ENCODE data around the gene CCDC178. TPM values are rescaled to one million over a fixed set of nuclear protein-coding genes. Genes with fewer than 3 reads are reported as not detected.
A peak's percentile ranks its signal among the peaks of the same experiment; 100 is the strongest.

CCDC178 gene
- total RNA-seq, 1 experiment from 2014 or later: 0.13 TPM

DNA sequence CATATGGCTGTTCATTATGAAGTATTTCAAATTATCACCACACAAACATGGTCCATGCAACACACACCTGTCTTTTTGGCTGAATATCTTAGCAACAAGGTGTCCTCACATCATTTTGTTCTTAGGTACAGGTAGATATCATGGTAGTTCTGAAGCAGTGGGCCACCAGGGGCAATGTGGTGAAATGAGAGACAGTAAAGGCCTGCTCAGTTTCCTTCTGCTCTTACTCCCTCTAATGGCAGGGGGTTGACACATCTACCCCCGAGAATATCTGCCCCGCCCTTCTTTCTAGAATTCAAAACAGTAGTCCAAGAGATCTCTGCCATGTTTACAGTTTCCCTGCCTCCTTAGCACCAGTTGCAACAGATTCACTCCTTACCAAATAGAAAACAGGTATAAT, 520.7 kb downstream of the CCDC178 start:
- DNase-seq (ENCODE audit: low read depth, low spot score): peak; percentile 87
- in situ Hi-C loops (cut with HindIII; ENCODE audit: low pct_unique_long_range_greater_than_20kb, low sequenced_read_pairs): no loop called here

DNA sequence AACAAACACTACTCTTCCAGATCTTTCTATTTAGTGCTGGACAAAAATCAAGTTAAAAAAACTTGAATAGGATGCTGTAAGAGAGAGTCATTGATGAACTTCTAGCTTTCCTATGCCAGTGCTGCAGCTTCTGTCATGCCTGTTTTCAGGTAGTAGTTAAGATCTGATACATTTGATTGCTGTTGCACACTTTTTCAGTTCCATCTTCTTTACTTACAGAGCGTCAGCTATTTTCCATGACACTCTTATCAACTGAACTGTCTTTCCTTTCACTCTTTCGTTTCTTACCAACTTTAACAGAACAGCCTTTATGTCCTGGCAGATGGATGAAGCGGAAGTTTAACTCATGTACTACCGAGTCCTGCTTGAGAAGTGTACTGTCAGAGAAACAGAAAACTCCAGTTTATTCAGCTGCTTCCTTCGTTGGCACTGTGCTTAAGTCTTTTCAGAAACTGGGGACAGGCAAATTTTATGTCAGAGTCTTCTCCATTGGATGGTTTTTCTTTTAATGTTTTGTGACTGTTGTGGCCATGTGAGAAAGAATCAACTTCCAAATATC, 521.8 kb downstream of the CCDC178 start:
- DNase-seq (ENCODE audit: low read depth, low spot score): peak; percentile 59
- in situ Hi-C loops (cut with HindIII; ENCODE audit: low pct_unique_long_range_greater_than_20kb, low sequenced_read_pairs): no loop called here

DNA sequence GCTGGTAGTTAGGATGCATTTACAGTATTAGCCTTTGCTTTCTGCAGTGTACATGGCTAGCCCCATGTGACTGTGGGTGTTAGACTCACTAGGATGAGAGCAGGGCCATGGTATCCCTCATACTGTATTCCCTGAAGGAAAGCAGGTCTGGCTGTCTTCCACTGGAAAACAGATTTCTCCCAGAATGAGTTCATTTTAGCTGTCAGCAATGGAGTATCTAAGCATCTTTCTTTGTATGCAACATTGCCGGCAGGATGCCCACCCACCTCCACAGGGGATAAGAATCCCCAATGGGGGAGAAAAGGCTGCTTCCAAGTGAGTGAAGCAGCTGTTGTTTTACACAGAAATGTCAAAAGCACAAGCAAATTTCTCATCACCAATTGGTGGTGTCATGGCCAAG, 525.0 kb downstream of the CCDC178 start:
- in situ Hi-C loops (cut with HindIII; ENCODE audit: low pct_unique_long_range_greater_than_20kb, low sequenced_read_pairs): no loop called here
- no peak for DNase-seq (ENCODE audit: low read depth, low spot score)

DNA sequence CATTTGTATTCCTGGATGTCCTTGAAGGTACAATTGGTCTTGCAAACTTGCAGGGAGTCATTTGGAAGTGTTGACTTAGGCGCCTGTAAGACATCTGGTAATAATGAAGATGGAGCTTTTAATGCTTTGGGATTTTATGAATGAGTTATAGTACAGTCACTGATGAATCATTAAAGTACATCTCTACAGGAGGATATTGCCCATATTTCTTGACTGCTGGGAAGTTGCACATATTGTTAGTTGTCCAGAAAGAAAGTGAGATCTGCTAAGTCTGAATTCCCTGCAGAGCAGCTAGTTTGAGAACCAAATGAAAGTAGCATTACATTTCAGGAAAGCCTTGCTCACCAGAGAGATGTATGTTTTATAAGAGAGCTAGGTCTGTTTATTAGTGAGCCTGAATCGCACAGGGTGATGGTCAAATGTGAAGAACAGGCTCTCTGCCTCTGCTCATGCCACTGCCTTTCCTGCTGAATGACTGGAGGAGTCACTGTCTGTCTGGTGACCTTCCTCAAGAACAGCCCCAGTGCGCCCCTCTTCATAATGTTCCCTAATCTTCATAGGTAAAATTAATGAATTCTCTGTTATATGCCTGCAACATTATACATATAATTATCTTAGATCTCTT, 528.7 kb downstream of the CCDC178 start:
- in situ Hi-C loops (cut with HindIII; ENCODE audit: low pct_unique_long_range_greater_than_20kb, low sequenced_read_pairs): no loop called here
- DNase-seq (ENCODE audit: low read depth, low spot score): no peak

DNA sequence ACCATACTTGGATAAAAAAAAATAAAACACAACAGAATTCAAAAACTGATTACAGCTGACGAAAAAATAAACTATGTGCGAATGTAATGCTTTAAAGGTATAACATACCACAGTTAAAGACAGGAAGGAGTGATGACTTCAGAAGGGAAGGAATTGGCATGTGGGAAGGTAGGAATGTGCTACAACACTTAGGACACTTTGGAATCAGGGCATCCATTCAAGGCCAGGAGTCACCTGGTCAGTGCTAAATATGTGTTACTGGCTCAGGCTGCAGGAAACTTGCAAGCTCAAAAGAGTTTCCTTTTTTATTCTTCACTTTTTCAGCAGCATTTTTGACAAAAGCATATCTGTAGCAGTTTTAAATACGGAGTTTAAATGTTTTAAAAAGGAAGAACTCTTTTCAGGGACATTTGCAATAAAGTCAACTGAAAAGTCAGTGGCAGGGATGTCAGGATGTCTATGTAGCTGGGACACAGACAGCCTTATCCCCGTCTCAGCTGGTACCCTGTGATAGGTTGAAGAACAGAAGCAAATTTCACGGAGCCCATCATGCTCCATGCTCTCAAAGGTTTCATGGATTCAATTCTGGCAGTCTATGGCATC, 529.7 kb downstream of the CCDC178 start:
- peak; percentile 37 for DNase-seq (ENCODE audit: low read depth, low spot score)
- in situ Hi-C loops (cut with HindIII; ENCODE audit: low pct_unique_long_range_greater_than_20kb, low sequenced_read_pairs): no loop called here

DNA sequence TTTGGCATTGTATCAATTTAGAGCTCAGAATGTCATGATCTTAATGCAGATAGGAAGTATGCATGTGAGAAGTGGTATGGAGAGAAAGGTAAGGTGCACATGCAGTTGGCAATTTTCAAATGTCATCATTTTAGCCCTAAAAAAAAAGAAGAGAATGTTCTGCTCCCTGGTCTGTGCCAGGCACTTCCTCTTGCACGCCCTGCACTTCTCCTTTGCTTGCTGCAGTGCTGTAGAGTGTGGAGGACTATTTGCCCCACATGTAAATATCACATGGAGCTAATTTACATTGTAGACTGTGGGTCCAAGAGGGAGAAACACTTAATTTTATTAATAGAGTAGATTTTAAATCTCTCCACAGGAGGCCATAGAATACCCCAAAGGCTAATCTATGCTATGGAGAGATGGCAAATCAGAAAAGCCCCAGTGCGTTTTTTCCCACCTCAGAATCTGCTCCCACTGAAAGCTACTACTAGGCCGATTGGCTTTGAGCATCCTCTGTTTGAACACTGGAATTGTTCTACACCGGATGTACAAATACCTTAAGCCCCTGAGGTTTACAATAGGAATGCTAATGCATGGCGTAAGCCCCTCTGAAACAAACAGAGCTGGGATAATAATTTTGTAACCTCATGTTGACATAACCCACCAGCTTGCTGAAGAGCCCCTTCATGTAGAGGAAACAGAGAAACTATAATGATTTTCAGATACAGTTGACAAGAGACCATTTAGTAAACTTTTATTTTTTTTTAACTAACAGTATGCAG, 530.5 kb downstream of the CCDC178 start:
- DNase-seq (ENCODE audit: low read depth, low spot score): no peak
- in situ Hi-C loops (cut with HindIII; ENCODE audit: low pct_unique_long_range_greater_than_20kb, low sequenced_read_pairs): no loop called here

DNA sequence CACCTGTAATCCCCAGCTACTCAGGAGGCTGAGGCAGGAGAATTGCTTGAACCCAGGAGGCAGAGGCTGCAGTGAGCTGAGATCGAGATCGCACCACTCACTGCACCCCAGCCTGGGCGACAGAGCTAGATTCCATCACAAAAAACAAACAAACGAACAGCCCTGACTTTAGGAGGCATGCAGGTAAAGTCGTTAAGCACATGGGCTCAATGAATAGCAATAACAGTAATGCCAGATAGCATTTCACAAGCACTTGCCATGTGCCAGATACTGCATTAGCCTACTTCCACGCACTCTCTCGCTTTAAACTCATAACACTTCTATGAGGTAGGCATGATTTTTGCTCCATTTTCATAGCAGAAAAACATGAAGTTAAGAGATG, 532.1 kb downstream of the CCDC178 start:
- in situ Hi-C loops (cut with HindIII; ENCODE audit: low pct_unique_long_range_greater_than_20kb, low sequenced_read_pairs): no loop called here

DNA sequence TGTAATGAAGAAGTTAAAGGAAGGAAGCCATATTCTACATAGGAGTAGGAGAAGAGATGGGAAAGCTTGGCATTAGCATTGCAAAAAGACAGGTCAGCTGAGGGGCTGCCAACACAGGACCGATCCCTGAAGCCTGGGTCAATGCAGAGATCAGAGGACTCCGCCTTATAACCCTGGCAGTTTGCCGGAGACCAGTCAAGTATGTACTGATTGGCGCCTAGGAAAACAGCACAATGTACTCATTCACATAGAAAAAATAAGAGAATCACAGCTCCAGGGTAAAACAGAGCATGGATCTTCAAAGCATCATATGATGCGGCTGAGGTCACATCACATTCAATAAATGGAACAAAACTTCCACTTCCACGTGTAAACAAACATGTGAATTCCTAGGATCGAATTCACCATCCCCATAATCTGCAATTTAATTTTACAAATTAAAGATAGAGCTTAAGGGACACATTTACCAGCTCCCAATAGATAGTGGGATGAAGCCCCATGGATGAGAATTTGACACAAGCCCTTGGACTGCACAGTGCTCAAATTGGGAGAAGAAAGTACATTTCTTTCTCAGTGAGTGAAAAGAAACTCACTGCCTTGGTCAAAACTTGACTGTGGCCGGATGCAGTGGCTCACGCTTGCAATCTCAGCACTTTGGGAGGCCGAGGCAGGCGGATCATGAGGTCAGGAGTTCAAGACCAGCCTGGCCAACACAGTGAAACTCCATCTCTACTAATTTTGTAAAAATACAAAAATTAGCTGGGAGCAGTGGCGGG, 532.7 kb downstream of the CCDC178 start:
- DNase-seq (ENCODE audit: low read depth, low spot score): peak; percentile 95
- in situ Hi-C loops (cut with HindIII; ENCODE audit: low pct_unique_long_range_greater_than_20kb, low sequenced_read_pairs): no loop called here

More for the DNA sequence above, 532.1 kb downstream of the CCDC178 start:
- DNase-seq (ENCODE audit: low read depth, low spot score): no peak

DNA sequence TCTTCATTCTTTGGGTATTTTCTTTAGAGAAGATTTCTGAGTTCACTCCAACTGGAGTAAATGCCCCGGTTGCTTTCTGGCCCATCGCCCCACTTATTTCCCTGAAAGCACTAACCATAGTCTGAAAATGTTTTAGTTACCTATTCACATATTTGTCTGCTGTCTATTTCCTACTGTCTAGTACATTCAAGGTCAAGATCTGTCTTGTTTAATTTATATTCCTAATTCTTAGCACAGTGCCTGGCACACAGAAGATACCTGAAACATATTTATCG, 533.3 kb downstream of the CCDC178 start:
- in situ Hi-C loops (cut with HindIII; ENCODE audit: low pct_unique_long_range_greater_than_20kb, low sequenced_read_pairs): no loop called here

DNA sequence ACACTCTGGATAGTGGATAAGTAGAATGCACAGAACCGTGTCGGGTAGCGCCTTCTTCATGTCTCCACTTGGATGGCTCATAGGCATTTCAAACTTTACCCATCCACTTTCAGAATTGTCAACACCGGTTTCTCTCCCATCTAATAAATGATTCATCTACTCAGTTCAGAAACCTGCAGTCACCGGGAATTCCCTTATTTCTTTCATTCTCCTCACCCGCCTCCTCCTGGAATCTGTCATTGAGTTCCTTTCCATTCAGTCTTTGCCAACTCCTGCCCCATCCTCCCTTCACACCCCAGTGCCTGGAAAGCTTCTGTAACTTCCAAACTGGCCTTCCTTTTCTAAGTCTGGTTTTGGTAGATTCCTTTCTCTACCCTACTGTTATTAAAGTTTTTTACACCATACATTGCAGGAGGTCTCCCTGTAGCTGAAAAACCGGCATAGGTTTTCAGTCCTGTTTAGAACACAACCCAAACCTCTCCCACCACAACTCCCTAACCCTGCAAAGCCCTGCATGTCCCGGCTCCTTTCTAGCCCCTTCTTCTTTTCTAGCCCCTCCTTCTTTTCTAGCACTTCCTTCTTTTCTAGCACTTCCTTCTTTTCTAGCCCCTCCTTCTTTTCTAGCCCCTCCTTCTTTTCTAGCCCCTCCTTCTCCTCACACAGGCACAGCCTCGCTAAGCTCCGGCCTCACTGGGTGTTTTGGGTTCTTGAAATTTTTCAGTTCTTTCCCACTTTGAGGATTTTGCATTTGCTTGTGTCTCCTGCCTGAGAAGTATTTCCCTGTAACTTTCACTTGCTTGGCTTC, 533.8 kb downstream of the CCDC178 start:
- peak; percentile 20 for DNase-seq (ENCODE audit: low read depth, low spot score)
- in situ Hi-C loops (cut with HindIII; ENCODE audit: low pct_unique_long_range_greater_than_20kb, low sequenced_read_pairs): no loop called here

More for the DNA sequence above, 533.3 kb downstream of the CCDC178 start:
- no peak for DNase-seq (ENCODE audit: low read depth, low spot score)

DNA sequence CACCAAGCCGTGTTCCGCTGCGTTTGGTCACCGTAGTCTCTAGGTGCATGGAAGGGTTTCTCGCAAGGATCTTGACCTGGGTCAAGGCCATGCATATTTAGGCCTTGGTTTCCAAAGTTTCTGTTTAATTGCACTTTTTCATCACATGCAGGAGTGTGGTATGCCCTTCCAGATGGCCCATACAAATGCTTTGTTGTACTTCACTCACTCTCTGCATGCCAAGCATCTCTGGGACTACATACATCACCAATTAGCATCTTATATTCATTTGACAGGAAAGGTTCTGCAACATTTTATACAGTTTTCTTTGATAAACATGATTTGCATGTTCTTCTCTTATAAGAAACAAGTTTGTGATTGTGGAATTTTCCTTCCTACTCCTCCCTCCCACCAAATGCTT, 534.9 kb downstream of the CCDC178 start:
- DNase-seq (ENCODE audit: low read depth, low spot score): no peak
- in situ Hi-C loops (cut with HindIII; ENCODE audit: low pct_unique_long_range_greater_than_20kb, low sequenced_read_pairs): no loop called here

DNA sequence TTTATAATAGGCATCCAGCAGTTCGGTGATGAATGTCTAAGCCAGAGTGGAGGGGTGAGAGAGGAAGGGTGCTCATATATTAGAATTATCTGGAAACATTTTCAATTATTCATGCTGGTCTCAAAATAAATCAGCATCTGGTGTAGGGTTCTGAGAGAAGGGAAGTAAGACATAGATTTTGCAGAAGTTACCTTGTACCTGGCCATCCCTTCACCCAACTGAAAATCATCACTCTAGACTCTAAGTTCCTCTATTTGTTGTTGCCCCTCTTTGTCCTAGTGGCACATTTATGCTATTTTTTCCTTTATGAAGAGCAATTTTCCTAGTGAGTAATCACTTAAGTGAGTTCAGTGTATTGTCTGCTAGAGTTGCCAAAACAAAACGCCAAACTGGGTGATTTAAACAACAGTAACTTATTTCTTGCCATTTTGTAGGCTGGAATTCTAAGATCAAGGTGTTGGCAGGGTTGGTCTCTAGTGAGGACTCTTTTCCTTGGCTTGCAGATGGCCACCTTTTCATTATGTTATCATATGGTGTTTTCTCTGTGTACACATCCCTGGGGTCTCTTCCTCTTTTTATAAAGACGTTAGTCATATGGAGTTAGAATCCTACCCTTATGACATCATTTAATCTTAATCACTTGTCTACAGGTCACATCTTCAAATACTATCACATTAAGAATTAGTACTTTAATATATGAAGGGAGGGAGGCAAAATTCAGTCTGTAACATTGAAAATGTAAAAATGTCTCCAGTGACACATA, 537.8 kb downstream of the CCDC178 start:
- in situ Hi-C loops (cut with HindIII; ENCODE audit: low pct_unique_long_range_greater_than_20kb, low sequenced_read_pairs): no loop called here
- no peak for DNase-seq (ENCODE audit: low read depth, low spot score)

DNA sequence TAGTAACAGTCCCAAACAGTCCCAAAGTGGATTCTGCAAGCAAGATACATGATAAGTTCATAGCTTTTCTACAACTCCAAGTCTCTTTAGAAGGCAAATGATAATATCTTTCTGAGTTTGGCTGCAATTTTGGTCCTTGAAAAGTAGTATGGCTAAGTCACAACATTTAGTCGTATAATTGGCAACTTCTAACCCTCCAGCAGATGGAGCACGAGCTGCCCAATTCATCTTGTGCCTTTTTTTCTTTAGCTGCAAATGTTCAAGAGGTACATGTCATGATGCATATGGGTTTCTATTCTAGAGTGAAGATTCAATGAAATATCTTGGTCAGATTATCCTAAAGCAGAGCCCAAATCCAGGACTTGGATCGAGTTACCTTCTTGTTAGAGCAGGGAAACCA, 540.7 kb downstream of the CCDC178 start:
- DNase-seq (ENCODE audit: low read depth, low spot score): peak; percentile 65
- in situ Hi-C loops (cut with HindIII; ENCODE audit: low pct_unique_long_range_greater_than_20kb, low sequenced_read_pairs): no loop called here

DNA sequence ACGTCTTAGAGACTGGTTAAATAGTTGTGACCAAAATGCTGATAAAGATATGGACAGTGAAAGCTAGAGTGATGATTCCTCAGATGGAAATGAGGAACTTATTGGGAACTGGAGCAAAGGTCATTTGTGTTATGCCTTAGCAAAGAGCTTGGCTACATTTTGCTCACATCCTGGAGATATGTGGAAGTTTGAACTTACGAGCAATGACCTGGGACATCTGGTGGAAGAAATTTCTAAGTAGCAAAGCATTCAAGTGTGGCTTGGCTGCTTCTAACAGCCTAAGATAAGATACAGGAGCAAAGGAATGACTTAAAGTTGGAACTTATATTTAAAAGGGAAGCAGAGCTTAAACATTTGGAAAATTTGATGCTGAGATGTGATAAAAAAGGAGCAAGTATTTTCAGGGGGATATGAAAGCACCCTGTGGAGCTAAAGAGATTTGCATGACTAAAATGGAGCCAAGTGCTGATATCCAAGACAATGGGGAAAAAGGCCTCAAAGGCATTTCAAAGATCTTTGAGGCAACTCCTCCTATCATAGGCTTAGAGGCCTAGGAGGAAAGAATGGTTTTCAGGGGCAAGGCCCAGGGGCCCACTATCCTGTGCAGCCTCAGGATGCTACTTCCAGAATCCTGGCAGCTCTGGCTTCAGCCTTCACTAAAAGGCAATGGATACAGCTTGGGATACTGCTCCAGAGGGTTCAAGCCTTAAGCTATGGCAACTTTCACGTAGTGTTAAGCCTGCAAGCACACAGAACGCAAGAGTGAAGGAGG, 543.6 kb downstream of the CCDC178 start:
- DNase-seq (ENCODE audit: low read depth, low spot score): no peak
- in situ Hi-C loops (cut with HindIII; ENCODE audit: low pct_unique_long_range_greater_than_20kb, low sequenced_read_pairs): no loop called here

DNA sequence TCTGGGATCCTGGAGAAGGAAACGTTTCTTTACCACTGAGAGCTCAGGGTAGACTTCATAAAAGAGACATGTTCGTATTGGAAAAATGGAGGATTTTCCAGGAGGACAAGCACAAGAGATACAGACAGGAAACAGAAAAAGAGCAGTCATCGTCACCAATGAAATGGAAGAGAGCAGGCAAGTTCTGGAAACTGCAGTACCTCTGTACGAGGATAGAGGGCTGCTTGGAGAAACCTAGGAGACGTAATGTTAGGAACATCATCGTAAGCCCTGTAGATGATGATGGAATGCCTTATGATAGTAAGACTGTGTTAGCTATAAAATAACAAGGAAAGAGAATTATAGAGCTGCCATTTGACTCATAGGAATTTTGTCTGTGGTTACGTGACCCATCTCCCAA, 546.6 kb downstream of the CCDC178 start:
- in situ Hi-C loops (cut with HindIII; ENCODE audit: low pct_unique_long_range_greater_than_20kb, low sequenced_read_pairs): no loop called here
- peak; percentile 66 for DNase-seq (ENCODE audit: low read depth, low spot score)

DNA sequence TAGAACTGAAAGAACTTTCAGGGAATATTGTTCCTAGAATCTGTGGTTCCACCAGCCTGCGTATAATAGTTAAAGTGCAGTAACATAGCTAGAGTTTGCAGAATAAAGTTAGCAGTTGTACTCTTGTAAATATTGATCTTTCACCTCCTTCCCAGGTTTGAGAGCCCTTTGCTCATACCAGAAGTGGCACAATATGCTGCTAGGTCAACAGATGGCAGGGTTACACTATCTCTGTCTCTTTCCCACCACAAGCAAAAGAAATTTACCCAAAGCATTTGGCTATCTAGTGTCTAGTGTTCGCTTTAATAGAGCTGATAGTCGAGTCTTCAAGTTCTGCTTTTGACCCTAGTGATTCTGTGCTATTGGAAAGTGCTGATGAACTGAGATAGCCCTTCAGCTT, 548.7 kb downstream of the CCDC178 start:
- DNase-seq (ENCODE audit: low read depth, low spot score): peak; percentile 32
- in situ Hi-C loops (cut with HindIII; ENCODE audit: low pct_unique_long_range_greater_than_20kb, low sequenced_read_pairs): no loop called here
